ENCODE data around the gene ZBTB48.
"Not testable (repeated sequence)": the region's sequence is repeated elsewhere in the genome, so short reads cannot be mapped to it uniquely, and the experiment has no call there.

The ZBTB48 gene

GRCh38 chr1:6591222-6591621 is 11.4 kb downstream of the ZBTB48 start:
- DNase-seq (ENCODE audit: low read depth in 1 of 2, low spot score in 1 of 2), result no peak

GRCh38 chr1:6591644-6592043 is 11.8 kb downstream of the ZBTB48 start:
- no peak for DNase-seq (ENCODE audit: low read depth in 1 of 2, low spot score in 1 of 2)

- DNase-seq (ENCODE audit: low read depth in 1 of 2, low spot score in 1 of 2), result no peak
These were observed 12.6 kb downstream of the ZBTB48 start for GRCh38 chr1:6592441-6592840.

GRCh38 chr1:6592865-6593593 is 13.2 kb downstream of the ZBTB48 start:
- DNase-seq (ENCODE audit: low read depth in 1 of 2, low spot score in 1 of 2), result no peak

GRCh38 chr1:6593810-6594209 is 14.0 kb downstream of the ZBTB48 start:
- DNase-seq (ENCODE audit: low read depth in 1 of 2, low spot score in 1 of 2), result no peak

GRCh38 chr1:6594977-6595740 is 15.4 kb downstream of the ZBTB48 start:
- DNase-seq (ENCODE audit: low read depth in 1 of 2, low spot score in 1 of 2), result no peak

GRCh38 chr1:6596351-6596750 is 16.6 kb downstream of the ZBTB48 start:
- DNase-seq (ENCODE audit: low read depth in 1 of 2, low spot score in 1 of 2), result no peak

- DNase-seq (ENCODE audit: low read depth in 1 of 2, low spot score in 1 of 2), result no peak
These were observed 17.3 kb downstream of the ZBTB48 start for GRCh38 chr1:6596886-6597776.

- no peak for DNase-seq (ENCODE audit: low read depth in 1 of 2, low spot score in 1 of 2)
These were observed 18.0 kb downstream of the ZBTB48 start for GRCh38 chr1:6597777-6598131.

- no peak for DNase-seq (ENCODE audit: low read depth in 1 of 2, low spot score in 1 of 2)
These were observed 19.6 kb downstream of the ZBTB48 start for GRCh38 chr1:6599141-6599975.

- DNase-seq (ENCODE audit: low read depth in 1 of 2, low spot score in 1 of 2), result not testable (repeated sequence)
These were observed 20.2 kb downstream of the ZBTB48 start for GRCh38 chr1:6599991-6600390.

GRCh38 chr1:6600410-6601048 is 20.7 kb downstream of the ZBTB48 start:
- DNase-seq (ENCODE audit: low read depth in 1 of 2, low spot score in 1 of 2), result no peak

- DNase-seq (ENCODE audit: low read depth in 1 of 2, low spot score in 1 of 2), result peak; percentile 53 to 74
These were observed 21.5 kb downstream of the ZBTB48 start for GRCh38 chr1:6601049-6601922.

- DNase-seq (ENCODE audit: low read depth in 1 of 2, low spot score in 1 of 2), result no peak
These were observed 22.3 kb downstream of the ZBTB48 start for GRCh38 chr1:6601923-6602668.

GRCh38 chr1:6602669-6603237 is 23.0 kb downstream of the ZBTB48 start, which contains the start of gene KLHL21:
KLHL21 (minus strand) TSS chr1:6602869; CDS start chr1:6602817, 52 bp downstream.
- DNase-seq (ENCODE audit: low read depth in 1 of 2, low spot score in 1 of 2), result peak; percentile 72 to 83

- DNase-seq (ENCODE audit: low read depth in 1 of 2, low spot score in 1 of 2), result no peak
These were observed 23.6 kb downstream of the ZBTB48 start for GRCh38 chr1:6603238-6603914.

- DNase-seq (ENCODE audit: low read depth in 1 of 2, low spot score in 1 of 2), result no peak
These were observed 24.2 kb downstream of the ZBTB48 start for GRCh38 chr1:6603915-6604558.
